Stomach (tissue), 9 donors: ENCODE data around the gene CASP9. TPM values are rescaled to one million over a fixed set of nuclear protein-coding genes. Genes with fewer than 3 reads are reported as not detected.
"Not testable (repeated sequence)": the region's sequence is repeated elsewhere in the genome, so short reads cannot be mapped to it uniquely, and the experiment has no call there.

Experiments used
- DNase-seq, 2 donors: peaks; one replicate each; pipeline versions ENCODE4 v3.0.0 to v3.0.0-alpha.2; 2013 to 2019
- H3K27ac ChIP-seq, 5 donors: fragments of 200-600 bp in 4 of 5; sonication (generic) in 4 of 5; one replicate each; pipeline ENCODE4 v1.5.1; 2013 to 2019; ENCODE audit warnings: mild to moderate bottlenecking in 1 of 5, moderate library complexity in 1 of 5
- H3K27me3 ChIP-seq, 3 donors: fragments of 200-600 bp; sonication (generic); one replicate each; pipeline ENCODE4 v1.5.1; 2017 to 2019; ENCODE audit warnings: mixed run types in 1 of 3
- H3K36me3 ChIP-seq, 4 donors: fragments of 200-600 bp; sonication (generic); 1 replicate in 3 of 4; 2 replicates in 1 of 4; pipeline ENCODE4 v1.5.1; 2016 to 2019
- H3K4me1 ChIP-seq, 4 donors: fragments of 200-600 bp; sonication (generic); one replicate each; pipeline ENCODE4 v1.5.1; 2016 to 2019
- H3K4me3 ChIP-seq, 4 donors: fragments of 200-600 bp; sonication (generic) in 3 of 4; one replicate each; pipeline ENCODE4 v1.5.1; 2016 to 2019; ENCODE audit warnings: mild to moderate bottlenecking in 1 of 4
- H3K9me3 ChIP-seq, 4 donors: fragments of 200-600 bp; sonication (generic); one replicate each; pipeline ENCODE4 v1.5.1; 2016 to 2019
- CTCF ChIP-seq, 7 experiments: fragments of 450-650 bp in 4 of 7; fragments of 200-600 bp in 3 of 7; sonication (generic) in 3 of 7; IDR thresholded peaks; one replicate each; pipeline ENCODE4 v1.5.1; 2016 to 2019; ENCODE audit warnings: antibody characterized with exemption in 7 of 7, control low read depth in 2 of 7, mild to moderate bottlenecking in 1 of 7
- EP300 ChIP-seq: sonication (generic); formaldehyde crosslinking; IDR thresholded peaks from one replicate; pipeline ENCODE4 v1.6.1; 2017; ENCODE audit warnings: antibody characterized with exemption
- POLR2A ChIP-seq, 4 donors: fragments of 450-650 bp; IDR thresholded peaks; one replicate each; pipeline ENCODE4 v1.6.1; 2016; ENCODE audit warnings: antibody characterized with exemption in 4 of 4, control low read depth in 2 of 4, mild to moderate bottlenecking in 1 of 4, moderate library complexity in 1 of 4
- POLR2AphosphoS5 ChIP-seq, 3 donors: sonication (generic); formaldehyde crosslinking; IDR thresholded peaks; one replicate each; pipeline ENCODE4 v1.6.1; 2016; ENCODE audit warnings: antibody characterized with exemption in 3 of 3
- WGBS, 5 donors: extraction: QIAGEN DNeasy Blood & Tissue Kit in 3 of 5; methylation state at CpG; one replicate each; pipeline versions ENCODE4 v1.1.5 to v1.1.7; 2013 to 2018; 5-methylcytosine and 5-hydroxymethylcytosine counted together
- intact Hi-C: fragments of 100-400 bp; cut with DNase I; formaldehyde crosslinking; loops from one replicate; pipeline ENCODE4 v1.15.1; 2023; ENCODE audit warnings: low total_unique reads
- polyA plus RNA-seq, 3 donors: library from polyadenylated mRNA; stranded (reverse); fragments of 200-250 nt; gene quantifications; one replicate each; pipeline ENCODE4 v1.2.3, GENCODE V29; 2013
- total RNA-seq, 5 donors: library from RNA; depleted of rRNA; stranded (reverse); fragments of >200 nt; gene quantifications; one replicate each; pipeline versions ENCODE4 v1.1.0 to v1.2.3, GENCODE V29; 2014 to 2016
- donor health status: healthy with polysubstance abuse.
- donor health status: Bipolar disorder and iron deficiency.
- donor health status: healthy.

The CASP9 gene
- total and polyA plus RNA-seq, 8 donors = 8.3 to 125 (median 16.3) TPM

GRCh38 chr1:15469361-15469760, 54.7 kb downstream of the CASP9 start:
- H3K36me3 ChIP-seq = no peaks in the 10 kb centered on the region
- no peak for TF ChIP-seq EP300
- no peak for TF ChIP-seq CTCF (IDR thresholded peaks at IDR 0.05)
- no peak for TF ChIP-seq POLR2A (IDR thresholded peaks at IDR 0.05)
- no peak for TF ChIP-seq POLR2AphosphoS5 (IDR thresholded peaks at IDR 0.05)
- 38 to 61% (median 55%) methylated on average over 3 of the region's 3 CpGs for WGBS, 5 donors
- no peaks in the 10 kb centered on the region for H3K27me3 ChIP-seq
- no peak for DNase-seq
- no peak overlapping the region for H3K27ac ChIP-seq
- H3K4me3 ChIP-seq = no peak overlapping the region
- H3K9me3 ChIP-seq = no peaks in the 10 kb centered on the region
- H3K4me1 ChIP-seq = peaks cover 0 to 6% (median 0%) of the 10 kb centered on the region in 4 donors
- intact Hi-C loops = no loop called here

DNA sequence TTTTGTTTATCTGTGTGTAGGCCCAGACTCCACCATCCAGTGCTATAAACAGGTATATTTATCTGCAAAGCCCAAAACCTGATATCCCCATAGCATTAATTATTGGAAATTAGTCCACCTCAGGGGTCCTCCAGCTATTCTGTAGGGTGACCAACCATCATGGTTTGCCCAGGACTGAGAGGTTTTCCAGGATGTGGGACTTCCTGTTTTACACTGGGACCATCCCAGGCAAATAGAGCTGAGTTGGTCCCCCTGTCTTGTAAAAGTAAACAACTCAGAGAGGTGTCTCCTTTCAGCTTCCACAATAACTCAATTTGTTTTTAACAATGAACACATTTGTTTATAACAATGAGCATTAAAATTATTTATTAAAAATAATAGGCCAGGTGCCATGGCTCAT, 55.9 kb downstream of the CASP9 start:
- Histone ChIP-seq H3K4me1 (peaks cover 0 to 6% (median 0%) of the 10 kb centered on the region in 4 donors), H3K4me3 (no peak overlapping the region), H3K36me3 (no peaks in the 10 kb centered on the region), H3K27me3 (no peaks in the 10 kb centered on the region), H3K9me3 (no peaks in the 10 kb centered on the region), H3K27ac (no peak overlapping the region)
- intact Hi-C loops = no loop called here
- TF ChIP-seq POLR2AphosphoS5 (IDR thresholded peaks at IDR 0.05) (no peak), CTCF (IDR thresholded peaks at IDR 0.05) (no peak), EP300 (no peak), POLR2A (IDR thresholded peaks at IDR 0.05) (no peak)
- no peak for DNase-seq

- intact Hi-C loops, H3K4me1 ChIP-seq, DNase-seq, H3K36me3 ChIP-seq, H3K4me3 ChIP-seq, H3K27me3 ChIP-seq, H3K27ac ChIP-seq, H3K9me3 ChIP-seq: not testable (repeated sequence)
- 91 to 99% (median 95%) methylated on average over 21 to 22 of the region's 22 CpGs for WGBS, 5 donors
Observed at GRCh38 chr1:15466955-15467625, 56.9 kb downstream of the CASP9 start.

- intact Hi-C loops = no loop called here
- Histone ChIP-seq H3K9me3 (no peaks in the 10 kb centered on the region), H3K4me3 (no peak overlapping the region), H3K27ac (no peak overlapping the region), H3K4me1 (peaks cover 0 to 6% (median 0%) of the 10 kb centered on the region in 4 donors), H3K27me3 (no peaks in the 10 kb centered on the region), H3K36me3 (no peaks in the 10 kb centered on the region)
- 77 to 82% (median 81%) methylated on average over 7 of the region's 7 CpGs for WGBS, 5 donors
- TF ChIP-seq POLR2AphosphoS5 (IDR thresholded peaks at IDR 0.05) = no peak
- no peak for TF ChIP-seq EP300
- TF ChIP-seq POLR2A (IDR thresholded peaks at IDR 0.05) = no peak
- no peak for TF ChIP-seq CTCF (IDR thresholded peaks at IDR 0.05)
- no peak for DNase-seq
Observed at GRCh38 chr1:15465674-15466073, 58.3 kb downstream of the CASP9 start.

GRCh38 chr1:15463926-15464322, 60.1 kb downstream of the CASP9 start:
- H3K27ac ChIP-seq, H3K4me3 ChIP-seq, H3K36me3 ChIP-seq, H3K27me3 ChIP-seq, intact Hi-C loops, H3K9me3 ChIP-seq, H3K4me1 ChIP-seq, DNase-seq: not testable (repeated sequence)
- 85 to 94% (median 91%) methylated on average over 5 of the region's 5 CpGs for WGBS, 5 donors

GRCh38 chr1:15463064-15463800, 60.8 kb downstream of the CASP9 start:
- intact Hi-C loops, H3K36me3 ChIP-seq, H3K9me3 ChIP-seq, H3K4me3 ChIP-seq, H3K27ac ChIP-seq, H3K27me3 ChIP-seq, DNase-seq: not testable (repeated sequence)
- WGBS, 5 donors = 62 to 83% (median 76%) methylated on average over 9 to 12 of the region's 15 CpGs
- H3K4me1 ChIP-seq = peaks cover 0 to 12% (median 0%) of the 10 kb centered on the region in 4 donors
